Hepatocyte (in vitro differentiated cells): ENCODE data around the gene ANKRD11.

ENCODE experiments used
- EZH2 ChIP-seq: fragments of 200-600 bp; sonication (generic); IDR thresholded peaks from 2 replicates; pipeline ENCODE4 v1.6.1; 2016; ENCODE audit warnings: antibody characterized with exemption, mild to moderate bottlenecking, borderline replicate concordance
- TF ChIP-seq, protein P1 (sequence below): fragments of 200-600 bp; sonication (generic); IDR thresholded peaks from 2 replicates; pipeline ENCODE4 v1.5.1; 2016; ENCODE audit warnings: antibody characterized with exemption, mild to moderate bottlenecking; ENCODE audit not compliant: poor library complexity

DNA sequence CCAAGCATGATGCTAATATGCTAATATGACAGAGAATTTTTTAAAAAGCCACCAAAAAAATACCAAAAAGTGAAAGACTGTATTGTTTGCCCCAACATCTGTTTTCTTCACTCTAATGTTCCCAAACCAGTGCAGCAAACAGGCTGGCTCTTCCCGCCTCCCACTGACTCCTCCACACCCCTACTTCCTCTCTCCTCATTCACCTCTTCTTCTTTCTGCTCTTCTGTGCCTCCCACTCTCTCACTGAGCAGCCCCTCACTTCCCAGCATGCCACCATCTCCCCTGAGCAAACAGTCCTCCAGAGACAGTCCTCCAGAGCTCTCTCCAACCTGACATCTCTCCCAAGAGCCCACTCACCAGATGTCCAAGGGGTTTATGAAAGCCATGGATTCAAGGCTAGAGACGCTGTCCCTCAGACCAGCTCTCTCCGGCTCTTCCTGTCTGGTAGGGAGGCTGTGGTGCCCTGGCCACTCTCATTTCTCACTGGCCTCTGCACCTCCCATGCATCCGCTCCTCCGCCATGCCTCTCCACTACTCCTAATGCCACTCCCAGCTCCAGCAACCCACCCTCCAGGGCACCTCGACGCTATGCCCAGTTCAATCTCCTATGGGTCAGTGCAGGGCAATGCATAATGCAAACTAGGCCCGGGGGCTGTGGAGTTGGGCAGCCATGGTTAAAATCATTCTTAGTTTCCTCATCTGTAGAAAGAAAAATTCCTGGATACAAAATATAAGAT lies 52.9 kb downstream of the ANKRD11 start:
- TF ChIP-seq, protein P1, sequence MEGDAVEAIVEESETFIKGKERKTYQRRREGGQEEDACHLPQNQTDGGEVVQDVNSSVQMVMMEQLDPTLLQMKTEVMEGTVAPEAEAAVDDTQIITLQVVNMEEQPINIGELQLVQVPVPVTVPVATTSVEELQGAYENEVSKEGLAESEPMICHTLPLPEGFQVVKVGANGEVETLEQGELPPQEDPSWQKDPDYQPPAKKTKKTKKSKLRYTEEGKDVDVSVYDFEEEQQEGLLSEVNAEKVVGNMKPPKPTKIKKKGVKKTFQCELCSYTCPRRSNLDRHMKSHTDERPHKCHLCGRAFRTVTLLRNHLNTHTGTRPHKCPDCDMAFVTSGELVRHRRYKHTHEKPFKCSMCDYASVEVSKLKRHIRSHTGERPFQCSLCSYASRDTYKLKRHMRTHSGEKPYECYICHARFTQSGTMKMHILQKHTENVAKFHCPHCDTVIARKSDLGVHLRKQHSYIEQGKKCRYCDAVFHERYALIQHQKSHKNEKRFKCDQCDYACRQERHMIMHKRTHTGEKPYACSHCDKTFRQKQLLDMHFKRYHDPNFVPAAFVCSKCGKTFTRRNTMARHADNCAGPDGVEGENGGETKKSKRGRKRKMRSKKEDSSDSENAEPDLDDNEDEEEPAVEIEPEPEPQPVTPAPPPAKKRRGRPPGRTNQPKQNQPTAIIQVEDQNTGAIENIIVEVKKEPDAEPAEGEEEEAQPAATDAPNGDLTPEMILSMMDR: no peak
- no peak for TF ChIP-seq EZH2
